HepG2 (cell line): ENCODE results near the gene CEP55. TPM values are rescaled to one million over a fixed set of nuclear protein-coding genes. Genes with fewer than 3 reads are reported as not detected.
A peak's percentile ranks its signal among the peaks of the same experiment; 100 is the strongest.

Experiments used
- ATAC-seq: fragments of 200-7000 bp; cut with Tn5 transposase; 3 replicates; pipeline ENCODE4 v1.9.1; 2020; ENCODE audit warnings: mild to moderate bottlenecking, moderate library complexity
- BruUV-seq: library from RNA; stranded (reverse); fragments of 400-500 nt; replicated peaks from 2 replicates; lab custom pipeline; 2021; lab: Mats Ljungman, UMichigan
- CTCF ChIA-PET: fragments of 300-600 bp; formaldehyde crosslinking; extraction: SDS; loops from one replicate; lab custom pipeline; 2021; ENCODE audit warnings: low total read pairs, inconsistent platforms, low intra/inter-chr PET ratio; lab: Yijun Ruan, JAX
- POLR2A ChIA-PET: fragments of 350-600 bp; sonication (Branson Sonifier 250); formaldehyde crosslinking; loops from one replicate; lab custom pipeline; 2020; ENCODE audit warnings: antibody characterized with exemption, inconsistent platforms; lab: Yijun Ruan, JAX
- DNase-seq: peaks from one replicate; pipeline ENCODE4 v3.0.0-alpha.2; 2015; ENCODE audit warnings: low spot score
- FAIRE-seq: peaks from 3 replicates; lab custom pipeline; 2011; peaks lifted over from hg19 to GRCh38; lab: Jason Lieb, UNC
- H2AFZ ChIP-seq: one replicate; pipeline ENCODE4 v1.6.1; 2011; ENCODE audit warnings: low read length, inconsistent platforms
- H3K27ac ChIP-seq: fragments of 300-600 bp; 3 replicates; pipeline ENCODE4 v1.8.0; 2011; ENCODE audit warnings: mixed run types, mild to moderate bottlenecking, mixed read lengths, low read length, inconsistent platforms; ENCODE audit not compliant: insufficient read depth; ENCODE audit errors: extremely low read length
- H3K27me3 ChIP-seq, 2 experiments: fragments of 200-600 bp in 1 of 2; 2 replicates in 1 of 2; 3 replicates in 1 of 2; pipeline versions ENCODE4 v1.6.0 to v1.8.0; 2011; ENCODE audit warnings: low read length in 2 of 2, mild to moderate bottlenecking in 2 of 2, moderate library complexity in 2 of 2, inconsistent platforms in 1 of 2; ENCODE audit not compliant: insufficient read depth in 2 of 2, control insufficient read depth in 1 of 2
- H3K36me3 ChIP-seq, 2 experiments: fragments of 200-600 bp in 1 of 2; replicated peaks in 1 of 2; 2 replicates in 1 of 2; 3 replicates in 1 of 2; pipeline versions ENCODE4 v1.5.1 to v1.8.0; 2011; ENCODE audit warnings: low read length in 2 of 2, inconsistent platforms in 1 of 2; ENCODE audit not compliant: insufficient read depth in 2 of 2, control insufficient read depth in 1 of 2
- H3K4me1 ChIP-seq: 2 replicates; pipeline ENCODE4 v1.5.1; 2012; ENCODE audit warnings: low read length, inconsistent platforms; ENCODE audit not compliant: insufficient read depth
- H3K4me2 ChIP-seq: 2 replicates; pipeline ENCODE4 v1.6.0; 2011; ENCODE audit warnings: low read depth, low read length, inconsistent platforms
- H3K4me3 ChIP-seq, 3 experiments: fragments of 200-600 bp in 1 of 3; sonication (generic), shearing (Covaris generic) in 1 of 3; replicated peaks in 1 of 3; 2 replicates each; pipeline ENCODE4 v1.5.1; 2011 to 2016; ENCODE audit warnings: low read length in 3 of 3, inconsistent platforms in 2 of 3, low read depth in 2 of 3, mild to moderate bottlenecking in 2 of 3, control low read depth in 1 of 3, mixed read lengths in 1 of 3; ENCODE audit not compliant: insufficient read depth in 1 of 3
- H3K79me2 ChIP-seq: one replicate; pipeline ENCODE4 v1.6.1; 2011; ENCODE audit warnings: low read length, inconsistent platforms; ENCODE audit not compliant: insufficient read depth
- H3K9ac ChIP-seq: 2 replicates; pipeline ENCODE4 v1.6.0; 2011; ENCODE audit warnings: mild to moderate bottlenecking, low read depth, low read length, inconsistent platforms; ENCODE audit not compliant: insufficient read depth
- H3K9me3 ChIP-seq: 2 replicates; pipeline ENCODE4 v1.5.1; 2012; ENCODE audit warnings: mild to moderate bottlenecking, low read length
- H4K20me1 ChIP-seq: 2 replicates; pipeline ENCODE4 v1.6.0; 2011; ENCODE audit warnings: inconsistent platforms, mild to moderate bottlenecking, low read length, moderate library complexity; ENCODE audit not compliant: insufficient read depth
- CEBPB ChIP-seq: IDR thresholded peaks from 2 replicates; pipeline ENCODE4 v1.6.1; 2011; ENCODE audit warnings: low read depth, low read length, improper control_type of control experiment, borderline replicate concordance
- CEBPG ChIP-seq: IDR thresholded peaks from 2 replicates; pipeline ENCODE4 v1.6.1; 2016
- ELF1 ChIP-seq: sonication (generic); formaldehyde crosslinking; IDR thresholded peaks from 2 replicates; pipeline ENCODE4 v1.4.0; 2020; ENCODE audit warnings: missing genetic modification reagents
- ESRRA ChIP-seq: sonication (generic); formaldehyde crosslinking; IDR thresholded peaks from 2 replicates; pipeline ENCODE4 v1.5.1; 2020; ENCODE audit warnings: mild to moderate bottlenecking, low read depth, missing genetic modification reagents
- GABPB1 ChIP-seq: IDR thresholded peaks from 2 replicates; pipeline ENCODE4 v1.6.1; 2016; ENCODE audit warnings: mild to moderate bottlenecking, missing genetic modification reagents, moderate library complexity, missing compliant biosample characterization
- HDAC6 ChIP-seq: fragments of 200-600 bp; sonication (generic); IDR thresholded peaks from 2 replicates; pipeline ENCODE4 v1.7.0; 2017; ENCODE audit warnings: mild to moderate bottlenecking, antibody characterized with exemption, low read length, low read depth
- HNRNPLL ChIP-seq: fragments of 200-400 bp; formaldehyde crosslinking; IDR thresholded peaks from 2 replicates; pipeline ENCODE4 v1.6.1; 2017; ENCODE audit warnings: mild to moderate bottlenecking, low read depth, low read length; ENCODE audit not compliant: poor library complexity, severe bottlenecking
- MTF2 ChIP-seq: sonication (generic); formaldehyde crosslinking; IDR thresholded peaks from 2 replicates; pipeline ENCODE4 v1.5.0; 2020; ENCODE audit warnings: missing genetic modification reagents, borderline replicate concordance
- RXRA ChIP-seq: sonication (generic); formaldehyde crosslinking; IDR thresholded peaks from 2 replicates; pipeline ENCODE4 v1.5.1; 2020; ENCODE audit warnings: missing genetic modification reagents
- ZNF180 ChIP-seq: sonication (generic); formaldehyde crosslinking; IDR thresholded peaks from 2 replicates; pipeline ENCODE4 v1.4.0; 2020; ENCODE audit warnings: low read depth, missing genetic modification reagents, borderline replicate concordance
- ZNF614 ChIP-seq: IDR thresholded peaks from 2 replicates; pipeline ENCODE4 v1.6.1; 2018; ENCODE audit warnings: missing biosample characterization, missing genetic modification reagents, inconsistent platforms, borderline replicate concordance
- ZNF687 ChIP-seq: sonication (generic); formaldehyde crosslinking; IDR thresholded peaks from 2 replicates; pipeline ENCODE4 v1.5.1; 2020; ENCODE audit warnings: mild to moderate bottlenecking, missing genetic modification reagents, moderate library complexity
- WGBS: methylation state at CpG from one replicate; pipeline ENCODE4 v1.1.6; 2017; ENCODE audit warnings: low lambda C conversion rate; 5-methylcytosine and 5-hydroxymethylcytosine counted together
- in situ Hi-C: cut with HindIII; loops from 2 replicates; pipeline ENCODE4 v1.10.0; 2017; ENCODE audit warnings: low pct_unique_long_range_greater_than_20kb; ENCODE audit not compliant: extremely low pct_ligation_motif_present
- intact Hi-C: fragments of 100-400 bp; cut with micrococcal nuclease; formaldehyde crosslinking; loops from one replicate; pipeline ENCODE4 v1.10.0; 2022; ENCODE audit not compliant: unreplicated experiment
- polyA plus RNA-seq, 8 experiments: library from polyadenylated mRNA; depleted of rRNA in 3 of 8; stranded (reverse) in 7 of 8; unstranded in 1 of 8; fragments of >200 nt; fragmentation: Illumina TruSeq in 4 of 8; extraction: Trizol in 4 of 8; gene quantifications; 2 replicates each; pipeline versions ENCODE4 v1.2.1 to v1.2.3, GENCODE V29; 2011 to 2016; ENCODE audit warnings: low read depth in 4 of 8, missing spikeins in 1 of 8, mixed read lengths in 1 of 8; ENCODE audit not compliant: insufficient read depth in 1 of 8
- total RNA-seq, 5 experiments: library from RNA; depleted of rRNA; stranded (reverse); fragments of >200 nt; fragmentation: Illumina TruSeq; extraction: Trizol; gene quantifications; 2 replicates each; pipeline ENCODE4 v1.2.3, GENCODE V29; 2016; ENCODE audit warnings: low read depth in 1 of 5
- TF ChIP-seq, protein P1 (sequence below): sonication (generic); formaldehyde crosslinking; IDR thresholded peaks from 2 replicates; pipeline ENCODE4 v1.4.0; 2020; ENCODE audit warnings: missing genetic modification reagents
- TF ChIP-seq, protein P2 (sequence below): sonication (generic); formaldehyde crosslinking; IDR thresholded peaks from 2 replicates; pipeline ENCODE4 v1.4.0; 2020; ENCODE audit warnings: missing genetic modification reagents

CEP55 gene
- total and polyA plus RNA-seq, 2 of the 13 experiments (the other 11 are each of a cell fraction or from before 2014, with no cell fraction given), result 6.5 to 17.1 TPM

DNA sequence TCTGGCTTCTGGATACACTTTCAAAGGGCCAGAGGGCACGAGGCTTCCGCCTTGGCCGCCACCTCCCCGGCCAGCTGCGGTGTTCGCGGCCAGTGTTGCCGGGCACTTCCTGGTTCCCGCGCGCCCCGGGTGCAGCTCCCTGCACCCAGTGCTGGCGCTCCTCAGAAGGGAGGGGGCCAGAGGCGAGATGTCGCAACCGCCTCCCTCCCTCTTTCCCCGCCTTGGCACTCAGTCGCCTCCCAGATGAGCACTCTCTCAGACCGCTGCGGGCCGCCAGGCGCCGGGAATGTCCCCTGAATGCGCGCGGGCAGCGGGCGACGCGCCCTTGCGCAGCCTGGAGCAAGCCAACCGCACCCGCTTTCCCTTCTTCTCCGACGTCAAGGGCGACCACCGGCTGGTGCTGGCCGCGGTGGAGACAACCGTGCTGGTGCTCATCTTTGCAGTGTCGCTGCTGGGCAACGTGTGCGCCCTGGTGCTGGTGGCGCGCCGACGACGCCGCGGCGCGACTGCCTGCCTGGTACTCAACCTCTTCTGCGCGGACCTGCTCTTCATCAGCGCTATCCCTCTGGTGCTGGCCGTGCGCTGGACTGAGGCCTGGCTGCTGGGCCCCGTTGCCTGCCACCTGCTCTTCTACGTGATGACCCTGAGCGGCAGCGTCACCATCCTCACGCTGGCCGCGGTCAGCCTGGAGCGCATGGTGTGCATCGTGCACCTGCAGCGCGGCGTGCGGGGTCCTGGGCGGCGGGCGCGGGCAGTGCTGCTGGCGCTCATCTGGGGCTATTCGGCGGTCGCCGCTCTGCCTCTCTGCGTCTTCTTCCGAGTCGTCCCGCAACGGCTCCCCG is 70.2 kb downstream of the CEP55 start, which contains the start of gene FFAR4:
Gene FFAR4, plus strand, starts transcription at position 231 of the 842 bp plus-strand sequence. Its CDS starts 56 bp downstream, at position 287.
- H3K9me3 ChIP-seq, result no peaks in the 10 kb centered on the region
- ATAC-seq (peak; percentile 67), DNase-seq (no peak), FAIRE-seq (no peak)
- peak within 1 kb of the TSS in 2 of 3 experiments; percentile 36 to 52; a peak in 4 of 6 replicates for H3K4me3 ChIP-seq
- no peaks in the 10 kb centered on the region for H3K79me2 ChIP-seq
- TF ChIP-seq ELF1 (CRISPR knock-in tag), result peak; percentile 52; the same call in 1 of the 2 replicates
- TF ChIP-seq ZNF180 (CRISPR knock-in tag), result no peak
- TF ChIP-seq ESRRA (CRISPR knock-in tag), result no peak
- TF ChIP-seq, protein P1, sequence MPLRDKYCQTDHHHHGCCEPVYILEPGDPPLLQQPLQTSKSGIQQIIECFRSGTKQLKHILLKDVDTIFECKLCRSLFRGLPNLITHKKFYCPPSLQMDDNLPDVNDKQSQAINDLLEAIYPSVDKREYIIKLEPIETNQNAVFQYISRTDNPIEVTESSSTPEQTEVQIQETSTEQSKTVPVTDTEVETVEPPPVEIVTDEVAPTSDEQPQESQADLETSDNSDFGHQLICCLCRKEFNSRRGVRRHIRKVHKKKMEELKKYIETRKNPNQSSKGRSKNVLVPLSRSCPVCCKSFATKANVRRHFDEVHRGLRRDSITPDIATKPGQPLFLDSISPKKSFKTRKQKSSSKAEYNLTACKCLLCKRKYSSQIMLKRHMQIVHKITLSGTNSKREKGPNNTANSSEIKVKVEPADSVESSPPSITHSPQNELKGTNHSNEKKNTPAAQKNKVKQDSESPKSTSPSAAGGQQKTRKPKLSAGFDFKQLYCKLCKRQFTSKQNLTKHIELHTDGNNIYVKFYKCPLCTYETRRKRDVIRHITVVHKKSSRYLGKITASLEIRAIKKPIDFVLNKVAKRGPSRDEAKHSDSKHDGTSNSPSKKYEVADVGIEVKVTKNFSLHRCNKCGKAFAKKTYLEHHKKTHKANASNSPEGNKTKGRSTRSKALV, result peak; percentile 100
- TF ChIP-seq HNRNPLL, result peak; percentile 28
- TF ChIP-seq HDAC6, result peak; percentile 18; the same call in 1 of the 2 replicates
- peak; percentile 44; the same call in 1 of the 2 replicates for TF ChIP-seq CEBPB
- TF ChIP-seq GABPB1 (CRISPR knock-in tag), result peak; percentile 15; the same call in 1 of the 2 replicates
- TF ChIP-seq RXRA (CRISPR knock-in tag), result peak; percentile 18; the same call in 1 of the 2 replicates
- TF ChIP-seq, protein P2, sequence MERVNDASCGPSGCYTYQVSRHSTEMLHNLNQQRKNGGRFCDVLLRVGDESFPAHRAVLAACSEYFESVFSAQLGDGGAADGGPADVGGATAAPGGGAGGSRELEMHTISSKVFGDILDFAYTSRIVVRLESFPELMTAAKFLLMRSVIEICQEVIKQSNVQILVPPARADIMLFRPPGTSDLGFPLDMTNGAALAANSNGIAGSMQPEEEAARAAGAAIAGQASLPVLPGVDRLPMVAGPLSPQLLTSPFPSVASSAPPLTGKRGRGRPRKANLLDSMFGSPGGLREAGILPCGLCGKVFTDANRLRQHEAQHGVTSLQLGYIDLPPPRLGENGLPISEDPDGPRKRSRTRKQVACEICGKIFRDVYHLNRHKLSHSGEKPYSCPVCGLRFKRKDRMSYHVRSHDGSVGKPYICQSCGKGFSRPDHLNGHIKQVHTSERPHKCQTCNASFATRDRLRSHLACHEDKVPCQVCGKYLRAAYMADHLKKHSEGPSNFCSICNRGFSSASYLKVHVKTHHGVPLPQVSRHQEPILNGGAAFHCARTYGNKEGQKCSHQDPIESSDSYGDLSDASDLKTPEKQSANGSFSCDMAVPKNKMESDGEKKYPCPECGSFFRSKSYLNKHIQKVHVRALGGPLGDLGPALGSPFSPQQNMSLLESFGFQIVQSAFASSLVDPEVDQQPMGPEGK (CRISPR knock-in tag), result peak; percentile 44
- TF ChIP-seq ZNF687 (CRISPR knock-in tag), result peak; percentile 40
- TF ChIP-seq CEBPG (CRISPR knock-in tag), result 0 out of 2 replicates have a peak, but pooled peaks have one; percentile 37
- TF ChIP-seq MTF2 (CRISPR knock-in tag), result peak; percentile 83; the same call in 1 of the 2 replicates
- TF ChIP-seq ZNF614, result no peak
- H3K4me1 ChIP-seq, result no peaks in the 10 kb centered on the region
- no peak within 1 kb of the TSS for H3K27ac ChIP-seq
- H3K9ac ChIP-seq, result no peak within 1 kb of the TSS
- CTCF ChIA-PET, result no interaction called here
- in situ Hi-C loops, result no loop called here
- POLR2A ChIA-PET, result no interaction called here
- H3K36me3 ChIP-seq, result no peaks in the 10 kb centered on the region
- H3K4me2 ChIP-seq, result peak within 1 kb of the TSS; percentile 42; the same call in 1 of the 2 replicates
- intact Hi-C loops, result no loop called here
- peaks cover 4 to 49% of the 10 kb centered on the region in 2 experiments for H3K27me3 ChIP-seq
- H2AFZ ChIP-seq, result no peak within 1 kb of the TSS
- WGBS, result 7% methylated on average over 17 of the region's 85 CpGs
- no TSS peak for BruUV-seq
- no peaks in the 10 kb centered on the region for H4K20me1 ChIP-seq
